NCI-H2029 (cell line): ENCODE results near the gene ITPR1.

ENCODE experiments used
- DNase-seq: peaks from one replicate; lab custom pipeline; 2025; lab: John Stamatoyannopoulos, UW

ITPR1 gene

GRCh38 chr3:4644951-4645350 is 151.8 kb downstream of the ITPR1 start:
- no peak for DNase-seq

GRCh38 chr3:4645468-4645867 is 152.3 kb downstream of the ITPR1 start:
- DNase-seq, result no peak

DNA sequence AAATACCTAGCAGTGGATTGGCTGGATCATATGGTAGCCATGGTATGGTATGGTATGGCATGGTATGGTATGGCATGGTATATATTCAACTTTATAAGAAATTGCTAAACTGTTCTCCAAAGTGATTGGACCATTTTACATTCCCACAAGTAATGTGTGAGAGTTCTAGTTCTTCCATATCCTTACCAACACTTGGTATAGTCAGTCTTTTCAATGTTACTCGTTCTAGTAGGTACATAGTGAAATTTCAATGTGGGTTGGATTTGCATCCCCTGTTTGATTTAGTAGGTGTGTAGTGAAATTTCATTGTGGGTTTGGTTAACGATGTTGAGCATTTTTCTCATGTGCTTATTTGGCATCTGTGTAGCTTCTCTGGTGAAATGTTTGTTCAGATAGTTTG is 154.3 kb downstream of the ITPR1 start:
- DNase-seq, result no peak

GRCh38 chr3:4655145-4656045 is 162.2 kb downstream of the ITPR1 start:
- DNase-seq, result no peak

- DNase-seq, result peak; percentile 58
Measured at GRCh38 chr3:4656059-4656458, 162.9 kb downstream of the ITPR1 start.

DNA sequence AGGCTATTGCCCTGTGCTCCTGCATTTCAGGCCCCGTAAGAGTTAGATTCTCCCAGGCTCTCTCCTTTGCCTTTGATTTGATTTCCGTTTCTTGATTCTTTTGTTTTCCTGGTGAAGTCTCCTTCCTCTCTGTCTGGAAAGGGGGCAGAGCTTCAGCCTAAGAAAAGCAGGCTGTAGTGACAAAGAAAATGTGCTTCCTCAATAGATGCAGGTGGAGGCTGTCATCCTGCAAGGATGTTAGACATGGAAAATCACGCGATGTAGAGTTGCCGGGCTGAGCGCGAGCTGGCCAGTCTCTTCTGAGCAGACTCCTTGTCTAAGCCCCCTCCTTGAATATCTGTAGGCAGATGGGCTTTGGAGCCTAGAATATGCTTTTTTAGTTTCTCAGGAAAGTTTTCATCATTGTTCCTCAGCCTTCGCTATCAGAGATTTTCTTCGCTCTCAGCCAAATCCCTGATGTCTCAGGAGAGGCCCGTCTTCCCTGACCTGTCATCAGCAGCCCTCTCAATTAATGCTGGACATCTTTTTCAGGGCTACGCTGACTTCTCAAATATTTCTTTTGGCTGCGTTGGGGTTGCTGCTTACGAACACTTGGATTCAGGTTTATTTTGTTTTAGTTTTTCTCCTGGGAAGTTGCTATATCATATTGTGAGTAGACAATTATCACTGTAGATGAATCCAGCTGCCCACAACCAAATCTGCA is 163.6 kb downstream of the ITPR1 start:
- DNase-seq, result no peak

- no peak for DNase-seq
Measured at GRCh38 chr3:4660936-4661335, 167.8 kb downstream of the ITPR1 start.

DNA sequence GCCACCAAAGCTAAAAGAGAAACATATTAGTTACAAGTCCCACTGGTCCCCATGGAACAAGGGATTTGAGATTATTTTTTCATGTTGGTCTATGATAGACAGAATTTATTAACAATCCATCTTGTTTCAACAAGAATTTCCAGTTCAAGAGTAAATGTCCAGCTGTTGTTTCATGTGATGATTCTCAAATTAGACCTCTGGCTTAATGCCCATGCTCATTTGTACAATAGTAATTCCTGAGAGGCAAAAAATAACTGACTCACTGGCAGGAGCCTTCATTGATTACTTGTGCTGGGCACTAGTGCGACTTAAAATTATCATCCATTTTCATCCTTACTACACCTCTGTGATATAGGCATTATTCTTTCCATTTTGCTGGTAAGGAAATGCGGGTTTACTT is 171.3 kb downstream of the ITPR1 start:
- no peak for DNase-seq

DNA sequence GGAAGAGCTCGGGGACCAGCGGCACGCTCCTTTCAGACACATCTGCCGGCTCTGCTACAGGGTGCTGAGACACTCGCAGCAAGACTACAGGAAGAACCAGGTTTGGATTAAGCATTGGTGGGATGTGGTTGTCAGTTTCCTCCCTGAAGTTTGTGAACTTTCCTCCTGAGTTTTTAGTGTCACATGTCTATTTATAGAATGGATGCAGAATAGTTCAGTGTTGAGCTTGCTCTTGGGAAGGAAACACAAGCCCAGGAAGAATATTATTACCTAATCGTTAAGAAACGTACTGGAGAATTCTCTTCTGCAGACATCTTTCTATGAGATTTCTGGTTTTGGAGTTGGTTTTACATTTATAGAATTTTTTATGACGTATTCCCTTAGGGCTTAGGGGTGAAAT is 172.0 kb downstream of the ITPR1 start:
- DNase-seq, result no peak

GRCh38 chr3:4666071-4666470 is 172.9 kb downstream of the ITPR1 start:
- DNase-seq, result no peak

DNA sequence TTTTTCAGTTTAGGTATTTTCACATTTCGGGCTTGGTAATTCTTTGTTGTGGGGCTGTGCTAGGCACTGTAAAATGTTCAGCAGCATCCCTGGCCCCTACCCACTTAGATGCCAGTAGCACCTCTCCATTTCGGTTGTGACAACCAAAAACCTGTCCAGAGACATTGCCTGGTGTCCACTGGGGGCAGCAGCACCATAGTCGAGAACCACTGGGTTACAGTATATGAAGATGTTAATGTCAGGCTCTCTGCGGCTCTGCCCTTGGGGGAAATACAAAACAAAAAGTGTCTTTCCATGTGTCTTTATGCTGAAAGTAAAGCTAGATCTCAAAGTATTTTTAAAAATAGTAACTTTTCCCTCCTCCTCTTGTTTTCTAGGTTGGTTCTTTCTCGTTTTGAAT is 177.2 kb downstream of the ITPR1 start:
- DNase-seq, result no peak

GRCh38 chr3:4672725-4673275 is 179.7 kb downstream of the ITPR1 start:
- DNase-seq, result no peak

DNA sequence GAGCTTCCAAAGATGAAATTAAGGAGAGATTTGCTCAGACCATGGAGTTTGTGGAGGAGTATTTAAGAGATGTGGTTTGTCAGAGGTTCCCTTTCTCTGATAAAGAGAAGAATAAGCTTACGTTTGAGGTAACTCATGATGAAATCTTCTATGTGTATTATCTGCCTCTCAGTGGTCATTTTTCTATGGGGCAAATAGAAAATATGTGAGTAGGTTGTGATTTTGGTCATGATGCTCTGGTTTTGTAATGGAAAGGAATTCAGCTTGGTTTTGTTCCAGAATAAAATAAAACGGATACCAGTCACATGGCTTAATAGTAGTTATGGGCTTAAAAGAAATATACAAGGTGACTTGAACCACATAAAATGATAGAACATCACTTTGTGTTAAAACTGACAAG is 181.1 kb downstream of the ITPR1 start:
- no peak for DNase-seq

DNA sequence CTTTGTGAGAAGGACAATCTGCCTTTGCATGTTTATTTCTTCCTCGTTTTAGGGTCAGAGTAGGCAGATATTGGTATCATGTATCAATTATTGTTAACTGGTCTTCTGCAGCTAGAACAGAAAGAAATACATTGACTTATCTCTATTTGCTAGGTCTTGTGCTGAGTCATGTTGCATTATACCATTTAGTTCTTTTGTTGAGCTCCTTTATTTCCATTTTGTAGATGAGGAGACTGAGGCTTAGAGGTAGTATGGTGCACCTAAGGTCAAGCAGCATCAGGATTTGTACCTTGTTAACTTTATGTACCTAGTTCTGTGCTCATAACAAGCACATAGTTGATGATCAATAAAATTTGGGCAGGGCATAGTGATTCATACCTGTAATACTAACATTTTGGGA is 182.6 kb downstream of the ITPR1 start:
- no peak for DNase-seq

GRCh38 chr3:4678320-4678719 is 185.2 kb downstream of the ITPR1 start:
- DNase-seq, result no peak

DNA sequence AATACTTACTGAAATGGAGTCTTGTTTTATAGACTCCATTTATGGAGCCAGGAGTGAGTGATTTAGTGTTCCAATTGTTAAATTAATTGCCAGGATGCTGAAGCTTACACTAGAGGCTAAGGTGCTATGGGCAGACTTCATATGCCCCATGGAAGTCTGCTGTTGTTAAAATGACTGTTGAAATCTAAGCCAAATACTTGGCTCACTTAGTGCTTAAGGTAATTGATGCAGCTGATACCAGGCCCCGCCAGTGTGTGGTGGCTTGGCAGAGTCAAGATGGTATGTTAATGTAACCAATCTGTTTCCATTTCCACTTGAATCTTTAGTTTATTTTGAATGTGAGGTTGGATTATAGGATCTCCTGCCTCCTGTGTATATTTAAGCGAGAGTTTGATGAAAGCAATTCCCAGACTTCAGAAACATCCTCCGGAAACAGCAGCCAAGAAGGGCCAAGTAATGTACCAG is 187.1 kb downstream of the ITPR1 start:
- DNase-seq, result no peak

GRCh38 chr3:4680871-4681300 is 187.7 kb downstream of the ITPR1 start:
- DNase-seq, result no peak

DNA sequence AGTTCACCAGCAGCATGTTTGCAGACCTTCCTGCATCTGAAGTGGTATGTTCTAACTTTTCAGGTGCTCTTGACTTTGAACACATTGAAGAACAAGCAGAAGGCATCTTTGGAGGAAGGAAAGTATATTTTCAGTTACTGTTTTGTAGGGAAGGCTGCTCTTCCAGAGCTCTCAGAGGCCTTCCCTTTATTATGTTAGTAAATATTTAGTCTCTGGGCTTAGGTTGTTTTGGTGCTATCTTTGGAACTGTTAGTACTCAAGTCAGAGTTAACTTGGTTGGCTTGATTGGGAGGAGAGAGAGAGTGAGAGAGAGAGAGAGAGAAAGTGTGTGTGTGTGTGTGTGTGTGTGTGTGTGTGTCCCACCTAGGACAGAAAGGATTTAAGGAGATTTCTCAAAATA is 188.2 kb downstream of the ITPR1 start:
- DNase-seq, result no peak

DNA sequence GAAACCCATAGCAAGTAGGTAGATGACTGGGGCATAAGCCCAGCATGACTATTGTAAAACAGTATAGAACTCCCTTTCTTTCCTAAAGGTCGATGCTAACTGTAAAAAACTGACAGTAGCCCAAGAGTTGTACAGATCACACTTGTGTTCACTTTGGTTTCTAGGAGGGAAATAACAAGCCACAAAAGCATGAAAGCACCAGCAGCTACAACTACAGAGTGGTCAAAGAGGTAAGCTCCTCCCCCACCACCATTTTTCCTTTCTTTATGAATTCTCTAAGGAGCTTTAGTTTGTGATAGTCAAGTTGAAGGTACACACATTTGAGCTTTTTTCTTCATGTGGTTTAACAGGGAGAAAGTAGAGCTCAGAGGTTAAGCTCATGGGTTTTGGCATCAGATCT is 191.0 kb downstream of the ITPR1 start:
- DNase-seq, result no peak

DNA sequence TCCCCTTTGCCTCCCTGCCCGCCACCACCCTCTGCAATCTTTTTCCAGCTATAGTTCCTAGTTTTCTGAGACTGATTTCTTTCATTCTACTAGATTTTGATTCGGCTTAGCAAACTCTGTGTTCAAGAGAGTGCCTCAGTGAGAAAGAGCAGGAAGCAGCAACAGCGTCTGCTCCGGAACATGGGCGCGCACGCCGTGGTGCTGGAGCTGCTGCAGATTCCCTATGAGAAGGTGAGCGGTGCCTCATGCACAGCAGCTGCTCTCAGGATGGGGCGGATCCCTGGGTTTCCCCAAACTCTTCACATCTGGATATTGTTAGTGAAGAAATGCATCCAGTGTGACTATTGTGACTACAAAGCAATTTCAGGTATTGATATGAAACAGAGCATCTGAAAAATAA is 191.8 kb downstream of the ITPR1 start:
- DNase-seq, result no peak

DNA sequence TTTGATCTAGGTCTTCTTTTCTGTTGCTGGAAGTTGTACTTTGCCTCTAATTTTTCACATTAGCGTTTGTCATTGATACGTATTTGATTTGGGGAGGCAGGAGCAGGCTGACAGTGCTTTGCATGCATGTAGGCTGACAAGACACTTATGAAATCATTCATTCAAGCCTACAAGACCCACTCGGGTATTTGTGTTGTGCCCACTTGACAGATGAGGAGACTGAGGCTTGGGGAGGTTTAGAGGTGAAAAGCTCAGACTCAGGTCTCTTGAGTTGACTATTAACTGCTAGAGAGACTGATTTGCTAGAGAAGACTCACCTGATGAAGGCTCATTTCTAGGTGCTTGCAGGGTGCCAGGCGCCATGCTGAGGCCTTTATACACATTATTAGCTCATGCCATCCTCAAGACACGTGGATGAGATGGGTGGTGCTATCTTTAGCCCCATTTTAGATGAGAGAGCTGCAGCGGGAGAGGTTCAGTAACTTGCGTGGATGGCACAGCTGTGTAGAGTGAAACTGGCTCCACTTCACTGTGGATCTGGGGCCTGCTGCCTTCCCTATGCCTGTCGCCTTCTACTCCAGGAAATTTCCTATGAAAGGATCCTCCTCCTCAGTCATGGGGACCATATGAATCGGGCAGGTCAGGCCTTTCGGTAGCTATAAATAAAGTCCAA is 192.7 kb downstream of the ITPR1 start:
- no peak for DNase-seq

- no peak for DNase-seq
Measured at GRCh38 chr3:4686619-4687018, 193.5 kb downstream of the ITPR1 start.
